Endothelial cell of umbilical vein (primary cell): ENCODE measurements around the gene DENND4C. TPM values are rescaled to one million over a fixed set of nuclear protein-coding genes. Genes with fewer than 3 reads are reported as not detected.
A peak's percentile ranks its signal among the peaks of the same experiment; 100 is the strongest.

Source experiments
- BruUV-seq: library from RNA; stranded (reverse); fragments of 400-500 nt; replicated peaks from 2 replicates; lab custom pipeline; 2021; lab: Mats Ljungman, UMichigan
- CTCF ChIA-PET: fragments of 300-600, 350-600 bp; sonication (Branson Sonifier 250); formaldehyde crosslinking; loops from one replicate; lab custom pipeline; 2021; ENCODE audit warnings: antibody characterized with exemption, inconsistent platforms; lab: Charles Lee
- POLR2A ChIA-PET: fragments of 300-600, 350-600 bp; sonication (Branson Sonifier 250); formaldehyde crosslinking; loops from one replicate; lab custom pipeline; 2021; ENCODE audit warnings: antibody characterized with exemption, inconsistent platforms; lab: Charles Lee
- DNase-seq: peaks from one replicate; pipeline ENCODE4 v3.0.0-alpha.2; 2011; ENCODE audit warnings: low read depth, low spot score
- FAIRE-seq: peaks from 2 replicates; lab custom pipeline; 2011; peaks lifted over from hg19 to GRCh38; lab: Jason Lieb, UNC
- H2AFZ ChIP-seq: 2 replicates; pipeline ENCODE4 v1.6.0; 2012; ENCODE audit warnings: low read depth, low read length, control low read depth, inconsistent platforms
- H3K27ac ChIP-seq: 2 replicates; pipeline ENCODE4 v1.5.1; 2011; ENCODE audit warnings: low read depth, mild to moderate bottlenecking, control low read depth, low read length, moderate library complexity; ENCODE audit not compliant: insufficient read depth
- H3K27me3 ChIP-seq, 2 experiments: 2 replicates each; pipeline versions ENCODE4 v1.6.0 to v1.6.1; 2011; ENCODE audit warnings: low read length in 2 of 2, mixed read lengths in 1 of 2; ENCODE audit not compliant: control insufficient read depth in 2 of 2, insufficient read depth in 2 of 2
- H3K36me3 ChIP-seq, 2 experiments: 2 replicates in 1 of 2; 3 replicates in 1 of 2; pipeline ENCODE4 v1.5.1; 2011; ENCODE audit warnings: low read length in 2 of 2, mild to moderate bottlenecking in 1 of 2, moderate library complexity in 1 of 2; ENCODE audit not compliant: control insufficient read depth in 2 of 2, insufficient read depth in 2 of 2; ENCODE audit errors: extremely low read depth in 1 of 2
- H3K4me1 ChIP-seq: 3 replicates; pipeline ENCODE4 v1.5.1; 2011; ENCODE audit warnings: mild to moderate bottlenecking, low read length; ENCODE audit not compliant: control insufficient read depth, insufficient read depth; ENCODE audit errors: extremely low read depth
- H3K4me2 ChIP-seq: 2 replicates; pipeline ENCODE4 v1.6.1; 2011; ENCODE audit warnings: low read length, control low read depth, mixed read lengths; ENCODE audit not compliant: insufficient read depth
- H3K4me3 ChIP-seq, 3 experiments: fragments of 200-600 bp in 1 of 3; sonication (generic), shearing (Covaris generic) in 1 of 3; replicated peaks in 1 of 3; 2 replicates each; pipeline ENCODE4 v1.5.1; 2011 to 2016; ENCODE audit warnings: control low read depth in 3 of 3, low read length in 3 of 3, mild to moderate bottlenecking in 2 of 3, inconsistent platforms in 1 of 3, low read depth in 1 of 3, moderate library complexity in 1 of 3; ENCODE audit not compliant: insufficient read depth in 1 of 3
- H3K79me2 ChIP-seq: 2 replicates; pipeline ENCODE4 v1.6.0; 2012; ENCODE audit warnings: low read length, inconsistent platforms; ENCODE audit not compliant: control insufficient read depth, insufficient read depth
- H3K9ac ChIP-seq: replicated peaks from 2 replicates; pipeline ENCODE3; 2011; ENCODE audit warnings: low read length, control low read depth; ENCODE audit not compliant: insufficient read depth; ENCODE audit errors: extremely low read depth
- H3K9me1 ChIP-seq: replicated peaks from 3 replicates; pipeline ENCODE4 v1.6.0; 2011; ENCODE audit warnings: mild to moderate bottlenecking, low read length; ENCODE audit not compliant: control insufficient read depth, insufficient read depth; ENCODE audit errors: extremely low read depth
- H3K9me3 ChIP-seq: replicated peaks from 2 replicates; pipeline ENCODE4 v1.5.1; 2012; ENCODE audit warnings: low read length, inconsistent platforms; ENCODE audit not compliant: control insufficient read depth, insufficient read depth
- H4K20me1 ChIP-seq: replicated peaks from 2 replicates; pipeline ENCODE3; 2011; ENCODE audit warnings: mild to moderate bottlenecking, low read length; ENCODE audit not compliant: control insufficient read depth, insufficient read depth; ENCODE audit errors: extremely low read depth
- CTCF ChIP-seq, 2 donors: IDR thresholded peaks; 1 replicate in 1 of 2; 2 replicates in 1 of 2; pipeline ENCODE4 v1.5.1; 2011; ENCODE audit warnings: low read length in 2 of 2, mild to moderate bottlenecking in 2 of 2, moderate library complexity in 2 of 2, control low read depth in 1 of 2, inconsistent platforms in 1 of 2, low read depth in 1 of 2; ENCODE audit not compliant: insufficient read depth in 1 of 2; ENCODE audit errors: extremely low read depth in 1 of 2
- EZH2 ChIP-seq: IDR thresholded peaks from 2 replicates; pipeline ENCODE4 v1.6.1; 2012; ENCODE audit warnings: borderline replicate concordance, low read depth, mild to moderate bottlenecking, moderate library complexity, low read length, inconsistent platforms; ENCODE audit not compliant: severe bottlenecking
- FOS ChIP-seq: IDR thresholded peaks from 2 replicates; pipeline ENCODE4 v1.6.1; 2011; ENCODE audit warnings: mild to moderate bottlenecking, low read length, moderate library complexity, borderline replicate concordance; ENCODE audit not compliant: insufficient read depth
- GATA2 ChIP-seq: IDR thresholded peaks from 2 replicates; pipeline ENCODE4 v1.7.0; 2011; ENCODE audit warnings: low read depth, mild to moderate bottlenecking, moderate library complexity, mixed read lengths, low read length; ENCODE audit not compliant: insufficient read length, insufficient read depth
- JUN ChIP-seq: IDR thresholded peaks from 2 replicates; pipeline ENCODE4 v1.6.1; 2011; ENCODE audit warnings: borderline replicate concordance, low read depth; ENCODE audit not compliant: insufficient read length, insufficient read depth
- MAX ChIP-seq: IDR thresholded peaks from 2 replicates; pipeline ENCODE4 v1.6.1; 2011; ENCODE audit not compliant: insufficient read depth, insufficient read length
- MYC ChIP-seq: IDR thresholded peaks from one replicate; pipeline ENCODE4 v1.6.1; 2011; ENCODE audit warnings: mild to moderate bottlenecking, low read depth, low read length
- POLR2A ChIP-seq: IDR thresholded peaks from 2 replicates; pipeline ENCODE4 v1.6.1; 2012; ENCODE audit warnings: low read depth, mild to moderate bottlenecking, control low read depth, low read length
- dilution Hi-C: fragments of 300-500 bp; cut with MboI; formaldehyde crosslinking; loops from one replicate; pipeline ENCODE4 v1.15.0; 2019; ENCODE audit warnings: low sequenced_read_pairs; ENCODE audit not compliant: extremely low pct_ligation_motif_present
- intact Hi-C: fragments of 100-400 bp; cut with micrococcal nuclease; formaldehyde crosslinking; loops from one replicate; pipeline ENCODE4 v1.10.0; 2022
- polyA plus RNA-seq, 4 experiments: library from polyadenylated mRNA; depleted of rRNA in 3 of 4; stranded (reverse) in 3 of 4; unstranded in 1 of 4; fragments of >200 nt; gene quantifications; 2 replicates each; pipeline versions ENCODE4 v1.2.1 to v1.2.3, GENCODE V29; 2011 to 2012; ENCODE audit warnings: missing spikeins in 1 of 4
- total RNA-seq: library from RNA; stranded (reverse); gene quantifications from 2 replicates; pipeline ENCODE4 v1.2.3, GENCODE V29; 2021

Gene DENND4C
- total and polyA plus RNA-seq, 2 donors (not counting 3 experiments of a cell fraction or from before 2014, with no cell fraction given): 9.6 to 36.8 TPM

- H3K27ac ChIP-seq: no peak overlapping the region
- ChIA-PET CTCF (no interaction called here), POLR2A (no interaction called here)
- no peak overlapping the region for H3K9ac ChIP-seq
- peaks cover 8% of the 10 kb centered on the region for H3K79me2 ChIP-seq
- peaks cover 8% of the 10 kb centered on the region for H4K20me1 ChIP-seq
- TF ChIP-seq EZH2: no peak
- no peak for TF ChIP-seq MYC
- TF ChIP-seq POLR2A: peak; percentile 35
- TF ChIP-seq GATA2: no peak
- TF ChIP-seq FOS: no peak
- TF ChIP-seq CTCF (IDR thresholded peaks at IDR 0.05; ENCODE audit: extremely low read depth in 1 of 2, insufficient read depth in 1 of 2, low read depth in 1 of 2, low read length in 2 of 2): no peak
- no peak for TF ChIP-seq JUN
- no peak for TF ChIP-seq MAX
- peaks cover 12 to 26% of the 10 kb centered on the region in 2 experiments for H3K36me3 ChIP-seq
- intact Hi-C loops (no loop called here), dilution Hi-C loops (no loop called here)
- H3K27me3 ChIP-seq: no peaks in the 10 kb centered on the region
- H3K4me3 ChIP-seq: no peak overlapping the region
- DNase-seq (no peak), FAIRE-seq (no peak)
- H2AFZ ChIP-seq: no peak overlapping the region
- BruUV-seq: TSS peak; percentile 6
- no peak overlapping the region for H3K4me2 ChIP-seq
- H3K4me1 ChIP-seq: peaks cover 25% of the 10 kb centered on the region
- H3K9me3 ChIP-seq: no peaks in the 10 kb centered on the region
- H3K9me1 ChIP-seq: no peaks in the 10 kb centered on the region
Measured at GRCh38 chr9:19372567-19372966, 142.1 kb downstream of the DENND4C start.
